Stimulated activated CD4-positive, alpha-beta T cell treated with anti-CD3 and anti-CD28 coated beads, Interleukin-12 subunit alpha, Interleukin-12 subunit beta, amount 100 ng/mL, for 48 hours (primary cell): ENCODE results near the gene RASSF1.

Source experiments
- DNase-seq, 3 donors: peaks; one replicate each; pipeline ENCODE4 v3.0.0-alpha.2; 2020; ENCODE audit warnings: low read depth in 2 of 3, low spot score in 1 of 3

The RASSF1 gene

GRCh38 chr3:50345008-50345407 lies 4.4 kb upstream of the RASSF1 start:
- DNase-seq = no peak

DNA sequence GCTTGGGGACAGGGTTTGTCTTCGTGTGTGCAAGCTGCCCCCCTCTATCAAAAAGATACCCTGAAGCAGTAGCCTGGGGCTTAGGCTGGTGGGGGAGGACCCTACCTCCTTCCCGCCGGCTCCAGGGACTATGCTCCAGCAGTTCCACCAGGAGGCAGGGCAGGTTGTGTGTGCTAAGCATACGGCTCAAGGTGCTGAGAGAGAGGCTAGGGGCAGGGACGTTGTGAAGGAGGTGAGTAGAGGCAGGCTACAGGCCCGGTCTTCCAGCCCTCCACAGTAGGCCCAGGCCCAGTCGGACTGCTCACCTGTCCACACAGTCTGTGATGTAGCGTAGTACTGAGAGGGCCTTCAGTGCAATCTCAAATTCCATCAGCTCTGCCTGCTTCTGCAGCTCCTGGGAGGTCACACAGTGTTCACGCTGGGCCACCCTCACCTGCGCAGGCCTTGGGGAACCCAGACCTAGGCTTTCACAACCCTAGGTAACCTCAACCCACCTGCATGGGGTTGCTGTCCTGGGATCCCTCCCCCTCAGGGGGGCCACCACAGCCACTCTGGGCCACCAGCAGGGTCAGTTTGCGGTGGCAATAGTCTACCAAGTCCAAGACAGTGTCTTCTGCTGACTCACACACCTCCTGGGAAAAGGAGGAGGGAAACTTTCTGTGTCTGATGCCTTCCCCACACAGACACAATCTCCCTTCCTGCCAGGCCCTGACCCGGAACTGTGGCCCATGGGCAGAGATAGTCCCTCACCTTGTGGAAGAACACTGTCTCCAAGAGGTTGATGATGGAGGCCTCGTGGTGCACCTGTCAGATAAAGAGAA lies 2.4 kb upstream of the RASSF1 start:
- DNase-seq = no peak

DNA sequence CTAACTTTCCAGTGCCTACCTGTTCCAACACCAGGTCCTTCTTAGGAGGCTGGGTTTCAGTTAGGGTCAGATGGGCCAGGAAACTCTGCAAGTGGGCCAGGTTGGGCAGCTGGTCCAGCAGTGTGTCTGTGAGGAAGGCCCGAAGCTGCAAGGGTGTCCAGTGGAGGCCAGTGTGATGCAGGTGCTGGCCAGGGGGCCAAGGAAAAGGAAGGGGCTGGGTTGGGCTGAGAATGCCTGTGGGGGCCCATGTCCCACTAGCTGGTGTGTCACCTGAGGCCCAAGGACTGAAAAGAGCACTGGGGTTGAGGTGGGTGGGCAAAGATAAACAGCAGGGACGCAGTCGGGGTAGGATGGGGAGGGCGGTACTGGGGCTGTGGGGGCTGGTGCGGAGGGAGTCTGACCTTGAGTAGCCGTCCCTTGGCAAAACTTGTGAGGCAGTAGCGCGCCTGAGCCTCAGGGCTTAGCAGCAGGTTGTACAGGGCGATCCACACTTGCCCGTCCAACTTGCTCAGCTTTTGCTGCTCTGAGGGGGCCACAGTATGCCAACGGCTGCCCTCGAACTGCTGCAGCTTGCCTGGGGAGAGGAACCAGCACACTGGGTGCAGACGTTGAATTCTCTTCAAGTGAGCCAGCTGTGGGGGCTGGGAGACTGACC lies 1.5 kb upstream of the RASSF1 start:
- DNase-seq = no peak

DNA sequence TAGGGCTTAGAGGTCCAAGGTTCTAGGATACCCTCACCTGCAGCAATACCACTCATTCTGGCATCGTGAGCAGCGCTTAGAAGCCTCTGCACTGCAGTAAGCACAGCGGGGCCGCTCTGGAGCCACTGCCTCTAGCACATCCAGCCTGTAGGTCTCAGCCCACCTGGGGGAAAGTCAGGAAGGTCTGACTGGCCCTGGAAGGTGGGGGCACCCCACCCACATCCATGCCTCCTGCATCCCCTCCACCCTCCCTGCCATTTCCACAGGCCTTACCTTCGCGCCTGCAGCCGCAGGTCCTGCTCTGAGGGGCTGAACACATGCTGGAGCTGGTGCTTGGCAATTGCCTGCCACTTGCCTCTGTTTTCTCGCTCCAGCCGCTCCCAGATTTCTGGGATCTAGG lies 901 bp upstream of the RASSF1 start:
- DNase-seq = no peak

- DNase-seq = no peak
Measured at GRCh38 chr3:50340147-50340447, 539 bp downstream of the RASSF1 start.

- DNase-seq = no peak
Measured at GRCh38 chr3:50339485-50340146, 1.0 kb downstream of the RASSF1 start.

DNA sequence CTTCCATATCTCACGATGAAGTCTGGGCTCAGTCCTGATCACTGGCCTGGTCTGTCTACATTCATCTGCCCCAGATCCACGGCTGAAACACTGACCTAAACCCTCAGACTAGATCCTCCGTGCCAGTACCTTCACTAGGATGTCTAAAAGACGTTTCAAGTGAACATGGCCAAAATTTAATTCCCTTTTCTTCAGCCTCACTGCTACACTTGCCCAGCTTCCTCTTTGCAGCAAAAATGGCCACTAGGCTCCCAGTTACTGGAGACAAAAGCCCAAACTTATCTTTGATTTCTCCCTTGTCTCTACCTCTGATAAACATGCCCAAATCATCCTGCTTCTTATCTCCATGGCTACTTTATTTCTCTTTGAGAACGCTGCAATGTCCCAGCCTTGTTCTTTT lies 1.7 kb downstream of the RASSF1 start:
- DNase-seq = no peak

- DNase-seq = peak; percentile 94 to 97 (median 95)
Measured at GRCh38 chr3:50337175-50337861, 3.3 kb downstream of the RASSF1 start.

GRCh38 chr3:50336452-50337174 lies 4.0 kb downstream of the RASSF1 start:
- peak in 1 of 3 donors; percentile 44 for DNase-seq

- no peak for DNase-seq
Measured at GRCh38 chr3:50334339-50335075, 6.1 kb downstream of the RASSF1 start.

- DNase-seq = no peak
Measured at GRCh38 chr3:50333744-50334328, 6.8 kb downstream of the RASSF1 start.

GRCh38 chr3:50331364-50331907 lies 9.2 kb downstream of the RASSF1 start:
- no peak for DNase-seq

GRCh38 chr3:50330330-50330729 lies 10.3 kb downstream of the RASSF1 start:
- no peak for DNase-seq

GRCh38 chr3:50327943-50328691 lies 12.5 kb downstream of the RASSF1 start, which contains the start of gene TUSC2:
Gene TUSC2, minus strand, starts transcription at chr3:50328223. Its CDS starts 124 bp downstream, at chr3:50328099.
- peak; percentile 91 to 96 (median 92) for DNase-seq

GRCh38 chr3:50327129-50327528 lies 13.5 kb downstream of the RASSF1 start:
- DNase-seq = no peak

GRCh38 chr3:50326182-50326541 lies 14.5 kb downstream of the RASSF1 start:
- DNase-seq = no peak

DNA sequence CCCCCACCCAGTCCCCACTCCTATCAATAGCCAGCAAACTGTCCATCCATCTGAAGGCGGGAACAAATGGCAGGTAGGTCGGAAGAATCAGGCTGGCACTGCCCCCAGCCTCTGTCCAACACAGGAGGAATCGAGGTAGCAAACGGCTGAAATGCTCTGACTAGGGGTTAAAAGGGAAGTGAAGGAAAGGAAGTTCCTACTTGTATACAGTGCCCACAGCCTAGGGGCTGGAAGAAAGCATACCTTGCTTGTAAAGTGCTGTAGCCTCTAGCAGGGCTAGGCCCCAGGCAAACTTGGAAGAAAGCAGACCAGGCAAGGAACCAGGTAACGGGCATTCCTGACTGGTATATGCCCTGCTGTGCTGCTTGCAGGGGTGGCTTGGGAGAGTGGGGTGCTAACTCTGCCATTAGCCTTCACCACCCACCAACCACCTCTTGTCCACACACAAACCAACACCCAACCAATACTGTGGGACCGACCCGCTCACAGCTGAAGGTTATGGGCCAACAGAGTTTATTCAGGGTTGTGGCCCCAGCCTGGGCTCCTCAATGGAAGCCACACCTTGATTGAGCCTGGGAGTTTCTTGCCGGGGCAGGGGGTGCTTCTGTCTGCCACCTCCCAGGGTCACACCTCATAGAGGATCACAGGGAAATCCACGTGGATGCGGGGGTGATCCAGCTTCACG lies 15.0 kb downstream of the RASSF1 start:
- no peak for DNase-seq

GRCh38 chr3:50325113-50325480 lies 15.5 kb downstream of the RASSF1 start:
- DNase-seq = no peak
